Measurements from ENCODE around the gene DYRK3. TPM values are rescaled to one million over a fixed set of nuclear protein-coding genes. Genes with fewer than 3 reads are reported as not detected.

DYRK3 gene
- total RNA-seq, 2 donors from 2014 or later: 2.6 to 9.7 TPM

DNA sequence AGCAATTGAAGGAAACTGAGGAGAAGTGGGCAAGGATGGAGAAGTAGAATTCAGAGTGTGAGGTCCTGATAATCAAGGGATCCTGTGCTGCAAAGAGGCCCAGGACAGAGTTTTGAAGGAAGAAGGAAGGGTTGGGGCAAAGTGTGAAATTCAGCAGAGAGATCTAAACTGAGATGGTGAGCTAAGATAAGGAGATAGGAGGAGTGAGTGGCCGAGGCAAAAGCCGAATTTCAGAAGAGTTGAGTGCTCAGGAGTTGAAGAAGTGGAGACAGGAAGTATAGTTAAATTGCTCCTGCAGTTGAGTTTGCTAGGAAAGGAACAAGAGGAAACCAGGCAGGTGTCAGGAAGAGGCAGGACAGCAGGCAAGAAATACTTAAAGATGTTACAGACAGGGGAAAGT lies 33.0 kb downstream of the DYRK3 start:
- Histone ChIP-seq H3K4me1 (replicated peaks) (no peaks in the 10 kb centered on the region), H3K36me3 (no peaks in the 10 kb centered on the region), H3K27me3 (replicated peaks; ENCODE audit: insufficient read depth) (peaks cover 2% of the 10 kb centered on the region), H3K9me3 (no peaks in the 10 kb centered on the region), H3K4me3 (no peak overlapping the region), H3K27ac (no peak overlapping the region)
- WGBS: 32% methylated on average over 2 of the region's 2 CpGs
- intact Hi-C loops (cut with DNase I): no loop called here
- no peak for DNase-seq (ENCODE audit: low spot score)
- no peak for TF ChIP-seq POLR2AphosphoS5 (IDR thresholded peaks at IDR 0.05)
- TF ChIP-seq, protein P1, sequence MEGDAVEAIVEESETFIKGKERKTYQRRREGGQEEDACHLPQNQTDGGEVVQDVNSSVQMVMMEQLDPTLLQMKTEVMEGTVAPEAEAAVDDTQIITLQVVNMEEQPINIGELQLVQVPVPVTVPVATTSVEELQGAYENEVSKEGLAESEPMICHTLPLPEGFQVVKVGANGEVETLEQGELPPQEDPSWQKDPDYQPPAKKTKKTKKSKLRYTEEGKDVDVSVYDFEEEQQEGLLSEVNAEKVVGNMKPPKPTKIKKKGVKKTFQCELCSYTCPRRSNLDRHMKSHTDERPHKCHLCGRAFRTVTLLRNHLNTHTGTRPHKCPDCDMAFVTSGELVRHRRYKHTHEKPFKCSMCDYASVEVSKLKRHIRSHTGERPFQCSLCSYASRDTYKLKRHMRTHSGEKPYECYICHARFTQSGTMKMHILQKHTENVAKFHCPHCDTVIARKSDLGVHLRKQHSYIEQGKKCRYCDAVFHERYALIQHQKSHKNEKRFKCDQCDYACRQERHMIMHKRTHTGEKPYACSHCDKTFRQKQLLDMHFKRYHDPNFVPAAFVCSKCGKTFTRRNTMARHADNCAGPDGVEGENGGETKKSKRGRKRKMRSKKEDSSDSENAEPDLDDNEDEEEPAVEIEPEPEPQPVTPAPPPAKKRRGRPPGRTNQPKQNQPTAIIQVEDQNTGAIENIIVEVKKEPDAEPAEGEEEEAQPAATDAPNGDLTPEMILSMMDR (IDR thresholded peaks at IDR 0.05): no peak
- TF ChIP-seq POLR2A (IDR thresholded peaks at IDR 0.05): no peak

DNA sequence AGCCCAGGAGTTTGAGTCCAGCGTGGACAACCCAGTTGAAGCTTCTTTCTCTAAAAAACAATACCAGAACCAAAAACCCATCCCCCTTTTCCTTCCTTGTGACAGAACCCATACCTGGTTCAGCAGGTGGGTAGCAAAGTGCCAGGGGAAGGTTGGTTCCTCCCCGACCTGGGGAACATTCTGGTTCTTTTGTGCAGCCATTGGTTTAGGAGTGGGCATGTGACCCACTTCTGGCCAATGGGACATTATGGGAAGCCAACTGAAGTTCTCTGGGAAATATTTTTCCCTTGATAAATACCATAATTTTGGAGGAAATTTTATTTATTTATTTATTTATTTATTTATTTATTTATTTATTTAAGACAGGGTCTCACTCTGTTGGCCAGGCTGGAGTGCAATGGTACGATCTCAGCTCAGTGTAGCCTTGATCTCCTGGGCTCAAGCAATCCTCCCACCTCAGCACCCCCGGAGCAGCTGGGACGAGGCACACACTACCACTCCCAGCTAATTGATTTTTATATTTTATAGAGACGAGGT lies 33.6 kb downstream of the DYRK3 start:
- peaks cover 2% of the 10 kb centered on the region for H3K27me3 ChIP-seq (replicated peaks; ENCODE audit: insufficient read depth)
- no peak overlapping the region for H3K4me3 ChIP-seq
- no peaks in the 10 kb centered on the region for H3K9me3 ChIP-seq
- WGBS: 93% methylated on average over 6 of the region's 6 CpGs
- TF ChIP-seq POLR2A (IDR thresholded peaks at IDR 0.05) (no peak), POLR2AphosphoS5 (IDR thresholded peaks at IDR 0.05) (no peak)
- TF ChIP-seq, protein P1 (IDR thresholded peaks at IDR 0.05): no peak
- no peaks in the 10 kb centered on the region for H3K4me1 ChIP-seq (replicated peaks)
- no peaks in the 10 kb centered on the region for H3K36me3 ChIP-seq
- intact Hi-C loops (cut with DNase I): no loop called here
- no peak overlapping the region for H3K27ac ChIP-seq
- no peak for DNase-seq (ENCODE audit: low spot score)

DNA sequence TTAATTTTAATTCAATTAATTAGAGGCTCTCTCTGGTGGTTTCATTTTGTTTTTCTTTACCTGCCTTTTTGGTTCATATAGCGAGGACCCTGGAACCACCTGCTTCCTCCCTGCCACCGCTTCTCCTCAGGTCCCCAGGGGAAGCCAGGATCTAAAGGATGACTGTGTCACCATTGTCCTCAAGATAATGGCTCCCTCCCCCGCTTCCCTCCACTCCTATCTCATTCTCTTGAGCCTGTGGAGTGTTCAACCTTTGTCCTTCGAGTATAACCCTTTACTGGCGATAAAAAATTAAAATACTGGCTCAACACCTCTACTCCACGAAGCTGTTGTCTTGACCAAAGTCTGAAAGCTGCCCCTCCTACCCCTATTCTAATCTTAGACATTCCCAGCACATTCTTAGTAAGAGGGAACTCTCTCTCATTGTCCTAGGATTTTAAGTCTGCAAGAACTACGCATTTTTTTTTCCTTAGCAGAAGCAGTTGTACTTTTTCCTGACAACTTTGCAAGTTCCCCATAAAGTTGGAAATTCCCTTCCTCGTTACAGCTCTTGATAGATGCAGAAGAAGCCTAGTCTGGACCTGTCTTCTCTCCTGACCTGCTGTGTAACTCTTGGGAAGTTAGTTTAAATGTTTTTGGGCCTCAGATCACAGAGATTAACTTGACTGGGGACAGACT lies 36.8 kb downstream of the DYRK3 start:
- WGBS: 34% methylated on average over 8 of the region's 8 CpGs
- Histone ChIP-seq H3K27me3 (replicated peaks; ENCODE audit: insufficient read depth) (peaks cover 2% of the 10 kb centered on the region), H3K9me3 (no peaks in the 10 kb centered on the region), H3K27ac (peak overlapping the region in 1 of 2 donors; percentile 32), H3K4me3 (no peak overlapping the region), H3K36me3 (no peaks in the 10 kb centered on the region), H3K4me1 (replicated peaks) (no peaks in the 10 kb centered on the region)
- intact Hi-C loops (cut with DNase I): no loop called here
- no peak for DNase-seq (ENCODE audit: low spot score)
- TF ChIP-seq POLR2AphosphoS5 (IDR thresholded peaks at IDR 0.05) (no peak), POLR2A (IDR thresholded peaks at IDR 0.05) (no peak)
- TF ChIP-seq, protein P1 (IDR thresholded peaks at IDR 0.05): no peak

DNA sequence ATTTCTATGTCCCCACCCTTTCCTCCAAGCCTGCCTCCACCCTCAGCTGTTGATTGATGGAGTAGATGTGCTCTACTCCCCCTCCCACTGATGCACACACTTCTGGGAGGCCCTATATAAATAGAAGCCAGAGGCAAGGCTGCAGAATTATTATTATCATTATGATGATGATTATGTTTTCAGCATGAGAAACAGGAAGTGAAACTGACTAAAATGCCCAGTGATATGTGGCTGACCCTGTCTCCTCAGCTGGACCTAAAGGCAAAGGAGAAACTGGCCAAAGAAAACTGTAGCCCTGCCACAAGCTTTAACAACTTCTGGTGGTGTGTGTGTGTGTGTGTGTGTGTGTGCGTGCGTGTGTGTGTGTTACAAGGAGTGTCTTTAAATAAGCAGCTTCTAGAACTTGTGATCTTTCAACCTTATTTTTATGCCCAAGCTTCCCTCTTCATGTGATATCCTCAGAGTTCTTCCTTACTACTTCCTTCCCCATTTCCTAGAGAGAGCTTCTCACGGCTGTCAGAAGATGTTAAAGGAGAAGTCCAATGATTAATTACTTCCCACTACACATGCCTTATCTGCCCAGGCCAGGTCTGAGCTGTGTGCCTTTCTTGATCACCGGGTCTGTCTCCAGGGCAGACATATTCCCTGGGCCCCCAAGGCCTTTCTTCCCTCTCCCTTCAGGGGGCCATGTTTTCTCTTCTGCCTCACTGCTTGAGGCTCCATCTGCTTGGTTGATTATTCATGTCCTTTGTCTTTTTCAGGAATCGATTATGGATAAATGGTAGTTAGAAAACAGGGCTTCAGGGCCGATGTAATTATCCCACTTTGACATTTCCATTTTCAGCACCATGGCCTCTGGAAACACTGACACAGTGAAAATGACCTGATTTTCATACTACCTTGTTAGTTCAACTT lies 37.8 kb downstream of the DYRK3 start:
- WGBS: 59% methylated on average over 6 of the region's 6 CpGs
- TF ChIP-seq POLR2AphosphoS5 (IDR thresholded peaks at IDR 0.05) (no peak), POLR2A (IDR thresholded peaks at IDR 0.05) (no peak)
- TF ChIP-seq, protein P1 (IDR thresholded peaks at IDR 0.05): no peak
- H3K4me3 ChIP-seq: no peak overlapping the region
- H3K27me3 ChIP-seq (replicated peaks; ENCODE audit: insufficient read depth): peaks cover 2% of the 10 kb centered on the region
- no peaks in the 10 kb centered on the region for H3K4me1 ChIP-seq (replicated peaks)
- intact Hi-C loops (cut with DNase I): no loop called here
- DNase-seq (ENCODE audit: low spot score): no peak
- peak overlapping the region in 1 of 2 donors; percentile 14 for H3K27ac ChIP-seq
- H3K36me3 ChIP-seq: no peaks in the 10 kb centered on the region
- no peaks in the 10 kb centered on the region for H3K9me3 ChIP-seq
